K562 (cell line): ENCODE measurements around the gene STK4.

Experiments used
- BCLAF1 ChIP-seq, 2 experiments: fragments of 450-650 bp in 1 of 2; IDR thresholded peaks; 2 replicates each; pipeline ENCODE4 v1.6.1; 2011 to 2017; ENCODE audit warnings: low read depth in 2 of 2, antibody characterized with exemption in 1 of 2, borderline replicate concordance in 1 of 2, low read length in 1 of 2, mild to moderate bottlenecking in 1 of 2, mixed read lengths in 1 of 2; ENCODE audit not compliant: control insufficient read depth in 1 of 2
- CHD2 ChIP-seq: IDR thresholded peaks from 2 replicates; pipeline ENCODE4 v1.6.1; 2011; ENCODE audit warnings: low read depth, low read length
- CTCF ChIP-seq, 3 experiments: IDR thresholded peaks in 2 of 3; conservative IDR thresholded peaks in 1 of 3; 2 replicates each; pipeline ENCODE4 v1.5.1; 2011 to 2012; ENCODE audit warnings: low read length in 3 of 3, mild to moderate bottlenecking in 3 of 3, control low read depth in 2 of 3, improper control_type of control experiment in 1 of 3, inconsistent platforms in 1 of 3, low read depth in 1 of 3, mixed read lengths in 1 of 3, moderate library complexity in 1 of 3; ENCODE audit not compliant: insufficient read depth in 2 of 3
- ELF4 ChIP-seq: fragments of 450-650 bp; formaldehyde crosslinking; IDR thresholded peaks from 2 replicates; pipeline ENCODE4 v1.4.0; 2022; ENCODE audit warnings: missing genetic modification characterization
- ESRRA ChIP-seq: fragments of 450-650 bp; IDR thresholded peaks from 2 replicates; pipeline ENCODE4 v1.6.1; 2014; ENCODE audit warnings: low read depth, mild to moderate bottlenecking, moderate library complexity, borderline replicate concordance
- MEF2A ChIP-seq: IDR thresholded peaks from 2 replicates; pipeline ENCODE4 v1.6.1; 2011; ENCODE audit warnings: low read depth, mild to moderate bottlenecking, low read length, moderate library complexity; ENCODE audit not compliant: control insufficient read depth
- POLR2AphosphoS5 ChIP-seq: IDR thresholded peaks from 2 replicates; pipeline ENCODE4 v1.6.1; 2011; ENCODE audit warnings: mild to moderate bottlenecking, low read depth, low read length, moderate library complexity; ENCODE audit not compliant: control insufficient read depth, insufficient read depth
- REST ChIP-seq, 2 experiments: fragments of 450-650 bp; formaldehyde crosslinking in 1 of 2; IDR thresholded peaks; 2 replicates each; pipeline versions ENCODE4 v1.4.0 to v1.6.1; 2014 to 2020; ENCODE audit warnings: mild to moderate bottlenecking in 2 of 2, borderline replicate concordance in 1 of 2, low read depth in 1 of 2
- SP1 ChIP-seq: sonication (generic); formaldehyde crosslinking; IDR thresholded peaks from 2 replicates; pipeline ENCODE4 v1.8.1; 2022; ENCODE audit warnings: mild to moderate bottlenecking, missing genetic modification reagents
- SREBF2 ChIP-seq: sonication (generic); formaldehyde crosslinking; IDR thresholded peaks from 2 replicates; pipeline ENCODE4 v1.4.0; 2020; ENCODE audit warnings: mild to moderate bottlenecking, missing genetic modification reagents
- SRF ChIP-seq, 2 experiments: fragments of 250-450, 450-650 bp in 1 of 2; sonication (Bioruptor Pico) in 1 of 2; sonication (generic) in 1 of 2; formaldehyde crosslinking; IDR thresholded peaks; 2 replicates each; pipeline versions ENCODE4 v1.5.0 to v1.5.1; 2020 to 2022; ENCODE audit warnings: mild to moderate bottlenecking in 1 of 2, missing genetic modification reagents in 1 of 2
- ZBTB43 ChIP-seq: sonication (generic); formaldehyde crosslinking; IDR thresholded peaks from 2 replicates; pipeline ENCODE4 v1.8.0; 2023; ENCODE audit warnings: mild to moderate bottlenecking, missing genetic modification reagents

GRCh38 chr20:45109634-45110033 lies 143.3 kb downstream of the STK4 start:
- TF ChIP-seq CTCF (IDR thresholded peaks at IDR 0.05 in 2 of 3, conservative IDR thresholded peaks at IDR 0.05 in 1 of 3; ENCODE audit: insufficient read depth in 2 of 3, low read depth in 1 of 3, low read length in 3 of 3): no peak
- TF ChIP-seq BCLAF1 (IDR thresholded peaks at IDR 0.05; ENCODE audit: borderline replicate concordance in 1 of 2, control insufficient read depth in 1 of 2, low read depth in 2 of 2, low read length in 1 of 2): no peak
- no peak for TF ChIP-seq SP1 (CRISPR knock-in tag)
- no peak for TF ChIP-seq CHD2
- TF ChIP-seq SRF (CRISPR knock-in tag; IDR thresholded peaks at IDR 0.05): no peak
- TF ChIP-seq ESRRA: no peak
- no peak for TF ChIP-seq SREBF2 (CRISPR knock-in tag)
- TF ChIP-seq MEF2A: no peak
- no peak for TF ChIP-seq ELF4 (CRISPR knock-in tag)
- no peak for TF ChIP-seq REST (IDR thresholded peaks at IDR 0.05; ENCODE audit: borderline replicate concordance)
- no peak for TF ChIP-seq REST (CRISPR knock-in tag; IDR thresholded peaks at IDR 0.05; ENCODE audit: low read depth)
- no peak for TF ChIP-seq ZBTB43 (CRISPR knock-in tag)
- TF ChIP-seq POLR2AphosphoS5: no peak
